Cortex of kidney (tissue), 1 donor: ENCODE measurements around the gene NUB1.
A peak's percentile ranks its signal among the peaks of the same experiment; 100 is the strongest.
"Not testable (repeated sequence)": the region's sequence is repeated elsewhere in the genome, so short reads cannot be mapped to it uniquely, and the experiment has no call there.

Experiments used
- DNase-seq: peaks from one replicate; lab custom pipeline; 2025; lab: John Stamatoyannopoulos, UW

The NUB1 gene

GRCh38 chr7:151341357-151342101 lies at the start of gene NUB1:
NUB1 (plus strand) TSS chr7:151341812; CDS start chr7:151345350, 3,538 bp downstream.
- peak; percentile 30 for DNase-seq

GRCh38 chr7:151292850-151293249 lies 48.8 kb upstream of the NUB1 start:
- no peak for DNase-seq

- DNase-seq = no peak
Observed at GRCh38 chr7:151296202-151296992, 45.2 kb upstream of the NUB1 start.

- DNase-seq = no peak
Observed at GRCh38 chr7:151298765-151299164, 42.8 kb upstream of the NUB1 start.

- no peak for DNase-seq
Observed at GRCh38 chr7:151299530-151299929, 42.1 kb upstream of the NUB1 start.

- DNase-seq = no peak
Observed at GRCh38 chr7:151299940-151300645, 41.5 kb upstream of the NUB1 start.

- DNase-seq = no peak
Observed at GRCh38 chr7:151301471-151302462, 39.8 kb upstream of the NUB1 start.

GRCh38 chr7:151304251-151304650 lies 37.4 kb upstream of the NUB1 start:
- DNase-seq = not testable (repeated sequence)

GRCh38 chr7:151304856-151305255 lies 36.8 kb upstream of the NUB1 start:
- DNase-seq = no peak

- no peak for DNase-seq
Observed at GRCh38 chr7:151306374-151306773, 35.2 kb upstream of the NUB1 start.

- DNase-seq = no peak
Observed at GRCh38 chr7:151306860-151307259, 34.8 kb upstream of the NUB1 start.

GRCh38 chr7:151307536-151307935 lies 34.1 kb upstream of the NUB1 start:
- DNase-seq = no peak

GRCh38 chr7:151308256-151308655 lies 33.4 kb upstream of the NUB1 start:
- DNase-seq = no peak

- no peak for DNase-seq
Observed at GRCh38 chr7:151308791-151309190, 32.8 kb upstream of the NUB1 start.

GRCh38 chr7:151309311-151309710 lies 32.3 kb upstream of the NUB1 start:
- no peak for DNase-seq

- no peak for DNase-seq
Observed at GRCh38 chr7:151310578-151310977, 31.0 kb upstream of the NUB1 start.

- no peak for DNase-seq
Observed at GRCh38 chr7:151311294-151311864, 30.2 kb upstream of the NUB1 start.

GRCh38 chr7:151312356-151312755 lies 29.3 kb upstream of the NUB1 start:
- no peak for DNase-seq

- DNase-seq = no peak
Observed at GRCh38 chr7:151312831-151313809, 28.5 kb upstream of the NUB1 start.

- no peak for DNase-seq
Observed at GRCh38 chr7:151313857-151314256, 27.8 kb upstream of the NUB1 start.
